Choroid plexus epithelial cell (primary cell): Measurements from ENCODE around the gene OR2T33.
"Not testable (repeated sequence)": the region's sequence is repeated elsewhere in the genome, so short reads cannot be mapped to it uniquely, and the experiment has no call there.

ENCODE experiments used
- DNase-seq: peaks from one replicate; pipeline ENCODE4 v3.0.0-alpha.2; 2010; ENCODE audit warnings: low read depth
- H3K4me3 ChIP-seq: 2 replicates; pipeline ENCODE4 v1.5.1; 2011; ENCODE audit warnings: low read depth, mild to moderate bottlenecking, control low read depth, low read length, moderate library complexity
- TF ChIP-seq, protein P1 (sequence below): conservative IDR thresholded peaks from 2 replicates; pipeline ENCODE4 v1.5.1; 2011; ENCODE audit warnings: low read depth, mild to moderate bottlenecking, control low read depth, inconsistent platforms, low read length, moderate library complexity

OR2T33 gene

DNA sequence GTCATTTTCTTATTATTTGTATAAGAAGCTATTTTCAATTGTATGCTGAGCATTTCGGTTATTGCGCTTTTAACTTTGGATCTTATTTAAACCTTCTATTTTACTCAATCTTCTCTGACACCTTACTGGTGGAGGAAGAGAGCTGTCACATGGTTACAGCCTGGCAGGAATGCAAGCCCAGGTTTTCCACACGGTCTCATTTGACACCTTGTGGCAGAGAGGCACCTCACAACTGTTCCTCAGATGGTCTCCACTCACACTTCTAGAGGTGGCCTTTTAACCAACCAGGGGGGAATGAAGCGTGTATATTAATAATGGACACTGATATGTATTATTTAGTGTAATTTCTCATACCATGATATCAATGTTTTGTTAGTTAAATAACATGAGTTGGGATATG is 9.6 kb downstream of the OR2T33 start:
- TF ChIP-seq, protein P1, sequence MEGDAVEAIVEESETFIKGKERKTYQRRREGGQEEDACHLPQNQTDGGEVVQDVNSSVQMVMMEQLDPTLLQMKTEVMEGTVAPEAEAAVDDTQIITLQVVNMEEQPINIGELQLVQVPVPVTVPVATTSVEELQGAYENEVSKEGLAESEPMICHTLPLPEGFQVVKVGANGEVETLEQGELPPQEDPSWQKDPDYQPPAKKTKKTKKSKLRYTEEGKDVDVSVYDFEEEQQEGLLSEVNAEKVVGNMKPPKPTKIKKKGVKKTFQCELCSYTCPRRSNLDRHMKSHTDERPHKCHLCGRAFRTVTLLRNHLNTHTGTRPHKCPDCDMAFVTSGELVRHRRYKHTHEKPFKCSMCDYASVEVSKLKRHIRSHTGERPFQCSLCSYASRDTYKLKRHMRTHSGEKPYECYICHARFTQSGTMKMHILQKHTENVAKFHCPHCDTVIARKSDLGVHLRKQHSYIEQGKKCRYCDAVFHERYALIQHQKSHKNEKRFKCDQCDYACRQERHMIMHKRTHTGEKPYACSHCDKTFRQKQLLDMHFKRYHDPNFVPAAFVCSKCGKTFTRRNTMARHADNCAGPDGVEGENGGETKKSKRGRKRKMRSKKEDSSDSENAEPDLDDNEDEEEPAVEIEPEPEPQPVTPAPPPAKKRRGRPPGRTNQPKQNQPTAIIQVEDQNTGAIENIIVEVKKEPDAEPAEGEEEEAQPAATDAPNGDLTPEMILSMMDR, result no peak
- DNase-seq, result no peak
- H3K4me3 ChIP-seq, result no peak overlapping the region

DNA sequence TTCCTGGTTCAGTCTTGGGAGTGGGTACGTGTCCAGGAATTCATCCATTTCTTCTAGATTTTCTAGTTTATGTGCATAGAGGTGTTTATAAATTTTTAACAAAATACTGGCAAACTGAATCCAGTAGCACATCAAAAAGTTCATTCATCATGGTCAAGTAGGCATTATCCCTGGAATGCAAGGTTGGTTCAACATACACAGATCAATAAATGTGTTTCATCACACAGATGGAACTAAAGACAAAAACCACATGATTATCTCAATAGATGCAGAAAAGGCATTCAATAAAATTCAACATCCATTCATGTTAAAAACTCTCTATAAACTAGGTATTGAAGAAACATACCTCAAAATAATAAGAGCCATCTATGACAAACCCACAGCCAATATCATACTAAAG is 18.5 kb downstream of the OR2T33 start:
- not testable (repeated sequence) for DNase-seq, H3K4me3 ChIP-seq

DNA sequence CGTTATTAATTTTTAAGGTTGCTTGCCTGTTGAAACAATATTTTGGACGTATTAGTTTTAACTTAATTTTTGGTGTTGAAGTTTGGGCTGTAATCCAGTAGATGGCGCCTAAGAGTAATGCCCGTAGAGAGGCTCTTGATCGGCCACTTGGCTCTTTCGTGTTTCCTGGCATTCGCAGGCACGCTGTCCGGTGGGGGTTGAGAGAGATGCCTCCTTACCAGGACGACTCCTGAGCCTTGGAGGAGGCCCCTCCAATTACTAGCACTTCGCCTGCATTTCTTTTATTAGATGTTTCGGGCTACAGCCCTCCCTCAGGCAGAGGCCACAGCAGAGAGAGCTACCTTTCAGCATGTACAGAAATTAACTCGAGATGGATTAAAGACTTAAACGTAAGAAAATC is 34.6 kb downstream of the OR2T33 start:
- TF ChIP-seq, protein P1, result peak; percentile 65
- DNase-seq, result peak; percentile 34
- H3K4me3 ChIP-seq, result no peak overlapping the region

DNA sequence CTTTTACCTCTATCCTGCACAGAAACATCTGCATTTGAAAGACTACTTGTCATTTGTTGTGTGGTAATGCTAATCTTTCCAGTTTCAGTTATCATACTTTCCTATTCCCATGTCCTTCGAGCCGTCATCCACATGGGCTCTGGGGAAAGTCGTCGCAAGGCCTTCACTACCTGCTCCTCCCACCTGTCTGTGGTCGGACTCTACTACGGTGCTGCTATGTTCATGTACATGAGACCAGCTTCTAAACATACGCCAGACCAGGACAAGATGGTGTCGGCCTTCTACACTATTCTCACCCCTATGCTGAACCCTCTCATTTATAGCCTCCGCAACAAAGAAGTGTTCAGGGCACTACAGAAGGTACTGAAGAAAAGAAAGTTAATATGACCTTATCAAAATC is 38.3 kb downstream of the OR2T33 start:
- no peak for DNase-seq
- H3K4me3 ChIP-seq, result no peak overlapping the region
- TF ChIP-seq, protein P1, result no peak

DNA sequence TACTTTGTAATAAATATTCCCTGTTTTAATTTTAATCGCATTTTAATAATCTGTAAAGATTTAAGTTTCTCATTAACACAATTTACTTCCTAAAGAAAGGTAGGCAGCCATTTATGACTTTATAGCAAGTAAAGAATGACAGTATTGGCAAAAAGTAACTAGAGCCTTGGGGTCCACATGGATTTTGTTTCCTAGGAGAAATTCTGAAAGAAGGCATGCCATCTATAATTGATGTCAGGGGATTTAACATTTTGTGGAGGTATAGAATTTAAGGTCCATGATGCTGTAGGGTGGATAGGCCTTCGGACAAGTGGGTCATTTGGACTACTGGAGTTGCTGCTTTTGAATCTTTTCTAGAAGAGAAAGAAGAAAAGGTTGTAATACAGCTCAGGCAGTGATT is 46.7 kb downstream of the OR2T33 start, which contains the start of gene OR2M4:
OR2M4 (plus strand) TSS at position 301 of the 400 bp plus-strand sequence. CDS start 7,512 bp downstream, outside the sequence.
- no peak for DNase-seq
- TF ChIP-seq, protein P1, result no peak
- H3K4me3 ChIP-seq, result no peak within 1 kb of the TSS

DNA sequence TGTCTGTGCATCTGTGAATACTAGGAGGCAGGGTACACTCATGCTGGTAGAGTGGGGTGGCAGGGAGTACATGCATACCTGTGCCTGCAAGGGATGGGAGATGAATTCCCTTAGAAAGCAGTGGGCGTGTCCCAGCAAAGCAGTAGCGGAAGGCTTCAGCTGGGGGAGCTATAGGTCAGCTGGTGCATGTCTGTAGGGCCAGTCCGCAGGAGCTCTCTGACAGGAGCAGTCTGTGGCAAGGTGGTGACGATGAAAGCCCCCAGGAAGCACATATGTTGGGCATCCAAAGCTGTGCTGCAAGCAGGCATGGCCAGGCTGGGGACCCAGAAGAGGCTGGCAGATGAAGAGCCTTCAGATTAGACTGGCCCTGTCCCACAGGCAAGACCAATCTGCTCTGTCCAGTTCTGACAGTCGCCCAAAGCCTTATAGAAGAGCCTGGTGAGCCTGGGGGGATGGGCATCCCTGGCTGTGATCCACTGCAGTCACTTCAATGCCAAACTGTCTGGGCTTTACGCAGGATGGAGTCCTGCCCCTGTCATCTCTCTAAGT is 48.3 kb downstream of the OR2T33 start:
- H3K4me3 ChIP-seq, result no peak overlapping the region
- no peak for DNase-seq

DNA sequence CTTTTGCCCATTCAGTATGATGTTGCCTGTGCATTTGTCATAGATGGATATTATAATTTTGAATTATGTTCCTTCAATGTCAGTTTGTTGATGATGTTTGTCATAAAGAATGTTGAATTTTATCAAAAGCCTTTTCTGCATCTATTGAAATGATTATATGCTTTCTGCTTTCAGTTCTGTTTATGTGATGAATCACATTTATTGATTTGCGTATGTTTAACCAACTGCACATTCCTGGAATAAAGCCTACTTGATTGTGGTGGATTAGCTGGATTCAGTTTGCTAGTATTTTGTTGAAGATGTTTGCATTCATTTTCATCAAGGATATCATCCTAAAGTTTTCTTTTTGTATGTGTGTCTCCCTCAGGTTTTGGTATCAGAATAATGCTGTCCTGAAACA is 52.2 kb downstream of the OR2T33 start:
- H3K4me3 ChIP-seq, result no peak overlapping the region
- DNase-seq, result no peak
- TF ChIP-seq, protein P1, result no peak

More for the DNA sequence above, 48.3 kb downstream of the OR2T33 start:
- TF ChIP-seq, protein P1, result no peak
